ENCODE results near the gene MPPED1. TPM values are rescaled to one million over a fixed set of nuclear protein-coding genes. Genes with fewer than 3 reads are reported as not detected.
A peak's percentile ranks its signal among the peaks of the same experiment; 100 is the strongest.

The MPPED1 gene
- not detected in 2 replicates for total RNA-seq (2014; rRNA removed; shearing (Covaris generic))

GRCh38 chr22:43411869-43412807 lies at the start of gene MPPED1:
Gene MPPED1 (plus strand): TSS chr22:43412014. CDS start chr22:43424986, 12,972 bp downstream.
- no peak for DNase-seq (ENCODE audit: low spot score)

GRCh38 chr22:43363315-43364168 lies 48.3 kb upstream of the MPPED1 start:
- DNase-seq (ENCODE audit: low spot score) = no peak

GRCh38 chr22:43364169-43364435 lies 47.7 kb upstream of the MPPED1 start:
- no peak for DNase-seq (ENCODE audit: low spot score)

GRCh38 chr22:43365715-43366440 lies 45.9 kb upstream of the MPPED1 start:
- DNase-seq (ENCODE audit: low spot score) = no peak

- DNase-seq (ENCODE audit: low spot score) = no peak
Observed at GRCh38 chr22:43370036-43370435, 41.8 kb upstream of the MPPED1 start.

GRCh38 chr22:43375951-43376455 lies 35.8 kb upstream of the MPPED1 start:
- no peak for DNase-seq (ENCODE audit: low spot score)

GRCh38 chr22:43376765-43377547 lies 34.9 kb upstream of the MPPED1 start:
- DNase-seq (ENCODE audit: low spot score) = no peak

GRCh38 chr22:43377548-43377895 lies 34.3 kb upstream of the MPPED1 start:
- no peak for DNase-seq (ENCODE audit: low spot score)

- peak; percentile 74 for DNase-seq (ENCODE audit: low spot score)
Observed at GRCh38 chr22:43377896-43378704, 33.7 kb upstream of the MPPED1 start.

- peak; percentile 66 for DNase-seq (ENCODE audit: low spot score)
Observed at GRCh38 chr22:43381693-43382092, 30.1 kb upstream of the MPPED1 start.

GRCh38 chr22:43384863-43385262 lies 27.0 kb upstream of the MPPED1 start:
- DNase-seq (ENCODE audit: low spot score) = no peak

GRCh38 chr22:43385770-43386641 lies 25.8 kb upstream of the MPPED1 start:
- peak; percentile 65 for DNase-seq (ENCODE audit: low spot score)

GRCh38 chr22:43387815-43388214 lies 24.0 kb upstream of the MPPED1 start:
- DNase-seq (ENCODE audit: low spot score) = no peak

GRCh38 chr22:43388420-43388851 lies 23.4 kb upstream of the MPPED1 start:
- DNase-seq (ENCODE audit: low spot score) = peak; percentile 58

- DNase-seq (ENCODE audit: low spot score) = no peak
Observed at GRCh38 chr22:43389227-43389836, 22.5 kb upstream of the MPPED1 start.

- DNase-seq (ENCODE audit: low spot score) = no peak
Observed at GRCh38 chr22:43390166-43390565, 21.6 kb upstream of the MPPED1 start.

GRCh38 chr22:43390872-43391271 lies 20.9 kb upstream of the MPPED1 start:
- DNase-seq (ENCODE audit: low spot score) = no peak

GRCh38 chr22:43391306-43391705 lies 20.5 kb upstream of the MPPED1 start:
- no peak for DNase-seq (ENCODE audit: low spot score)
